H1 (cell line): ENCODE data around the gene FSIP1. TPM values are rescaled to one million over a fixed set of nuclear protein-coding genes. Genes with fewer than 3 reads are reported as not detected.

Experiments
- CTCF ChIA-PET: fragments of 300-600 bp; sonication (Branson Sonifier 250); formaldehyde crosslinking; loops from one replicate; lab custom pipeline; 2021; ENCODE audit not compliant: partially characterized antibody; lab: Charles Lee
- POLR2A ChIA-PET: fragments of 300-600 bp; sonication (Branson Sonifier 250); formaldehyde crosslinking; loops from one replicate; lab custom pipeline; 2021; ENCODE audit warnings: inconsistent platforms; ENCODE audit not compliant: partially characterized antibody; lab: Charles Lee
- DNase-seq, 2 experiments: peaks; one replicate each; pipeline versions ENCODE4 v3.0.0 to v3.0.0-alpha.2; 2010 to 2022; ENCODE audit warnings: low spot score in 2 of 2, low read depth in 1 of 2, mixed read lengths in 1 of 2
- FAIRE-seq: peaks from 2 replicates; lab custom pipeline; 2011; peaks lifted over from hg19 to GRCh38; lab: Jason Lieb, UNC
- H2AFZ ChIP-seq: 2 replicates; pipeline ENCODE4 v1.8.1; 2012; ENCODE audit warnings: low read length, inconsistent platforms
- H2AK5ac ChIP-seq: 2 replicates; pipeline ENCODE4 v1.6.1; 2013; ENCODE audit warnings: low read depth, low read length
- H2BK120ac ChIP-seq: replicated peaks from 2 replicates; pipeline ENCODE3; 2013; ENCODE audit warnings: low read depth, low read length, inconsistent platforms
- H2BK12ac ChIP-seq: 2 replicates; pipeline ENCODE4 v1.6.1; 2013; ENCODE audit warnings: low read depth, low read length
- H2BK15ac ChIP-seq: 2 replicates; pipeline ENCODE4 v1.6.1; 2013; ENCODE audit warnings: low read length
- H2BK20ac ChIP-seq: 2 replicates; pipeline ENCODE4 v1.6.1; 2013; ENCODE audit warnings: low read length
- H2BK5ac ChIP-seq: 2 replicates; pipeline ENCODE4 v1.6.1; 2013; ENCODE audit warnings: low read depth, low read length
- H3K14ac ChIP-seq: 2 replicates; pipeline ENCODE4 v1.6.1; 2013; ENCODE audit warnings: inconsistent platforms; ENCODE audit not compliant: insufficient read length
- H3K18ac ChIP-seq: 2 replicates; pipeline ENCODE4 v1.6.1; 2013; ENCODE audit warnings: low read length; ENCODE audit errors: extremely low read depth
- H3K23ac ChIP-seq: 2 replicates; pipeline ENCODE4 v1.6.1; 2013; ENCODE audit warnings: inconsistent platforms; ENCODE audit not compliant: insufficient read length
- H3K23me2 ChIP-seq: 2 replicates; pipeline ENCODE4 v1.6.1; 2013; ENCODE audit warnings: low read depth, low read length
- H3K27ac ChIP-seq: 2 replicates; pipeline ENCODE4 v1.6.1; 2011; ENCODE audit warnings: low read depth, low read length, inconsistent platforms
- H3K27me3 ChIP-seq, 4 experiments: replicated peaks in 1 of 4; 1 replicate in 1 of 4; 2 replicates in 3 of 4; pipeline versions ENCODE4 v1.6.1 to v1.8.1; 2011 to 2013; ENCODE audit warnings: low read length in 3 of 4, mild to moderate bottlenecking in 3 of 4, inconsistent platforms in 2 of 4, mixed read lengths in 2 of 4, moderate library complexity in 1 of 4; ENCODE audit not compliant: control insufficient read depth in 3 of 4, insufficient read depth in 3 of 4; ENCODE audit errors: extremely low read depth in 1 of 4
- H3K36me3 ChIP-seq, 4 experiments: 2 replicates each; pipeline versions ENCODE4 v1.6.1 to v1.8.1; 2011 to 2013; ENCODE audit warnings: mild to moderate bottlenecking in 4 of 4, low read length in 3 of 4, moderate library complexity in 2 of 4, control low read depth in 1 of 4, inconsistent platforms in 1 of 4; ENCODE audit not compliant: insufficient read depth in 4 of 4, control insufficient read depth in 2 of 4
- H3K4ac ChIP-seq: replicated peaks from 2 replicates; pipeline ENCODE3; 2013; ENCODE audit warnings: low read length, low read depth, mixed read lengths, inconsistent platforms; ENCODE audit not compliant: insufficient read length
- H3K4me1 ChIP-seq, 4 experiments: replicated peaks in 1 of 4; 1 replicate in 1 of 4; 2 replicates in 3 of 4; pipeline versions ENCODE4 v1.6.1 to v1.8.1; 2011 to 2013; ENCODE audit warnings: low read length in 3 of 4, inconsistent platforms in 2 of 4, mixed read lengths in 1 of 4; ENCODE audit not compliant: insufficient read depth in 4 of 4, control insufficient read depth in 3 of 4
- H3K4me2 ChIP-seq, 2 experiments: 2 replicates each; pipeline versions ENCODE4 v1.6.1 to v1.8.1; 2011 to 2013; ENCODE audit warnings: low read depth in 2 of 2, low read length in 2 of 2, control low read depth in 1 of 2, inconsistent platforms in 1 of 2, mild to moderate bottlenecking in 1 of 2; ENCODE audit not compliant: insufficient read depth in 1 of 2
- H3K4me3 ChIP-seq, 4 experiments: fragments of 200-600, 300-600 bp in 1 of 4; sonication (generic), shearing (Covaris generic), sonication (Bioruptor Twin) in 1 of 4; 2 replicates each; pipeline versions ENCODE4 v1.5.1 to v1.8.1; 2011 to 2016; ENCODE audit warnings: low read length in 4 of 4, low read depth in 3 of 4, control low read depth in 2 of 4, inconsistent platforms in 2 of 4, mild to moderate bottlenecking in 2 of 4, mixed read lengths in 1 of 4, moderate library complexity in 1 of 4; ENCODE audit not compliant: insufficient read depth in 2 of 4; ENCODE audit errors: extremely low read depth in 1 of 4
- H3K56ac ChIP-seq: replicated peaks from 2 replicates; pipeline ENCODE3; 2013; ENCODE audit warnings: low read depth, mild to moderate bottlenecking, mixed read lengths, low read length, inconsistent platforms; ENCODE audit not compliant: insufficient read length
- H3K79me1 ChIP-seq: 2 replicates; pipeline ENCODE4 v1.6.1; 2013; ENCODE audit warnings: low read depth, low read length, control low read depth
- H3K79me2 ChIP-seq, 2 experiments: 2 replicates each; pipeline versions ENCODE4 v1.6.1 to v1.8.1; 2012 to 2013; ENCODE audit warnings: low read length in 2 of 2, mild to moderate bottlenecking in 2 of 2, inconsistent platforms in 1 of 2; ENCODE audit not compliant: insufficient read depth in 2 of 2, control insufficient read depth in 1 of 2
- H3K9ac ChIP-seq, 4 experiments: replicated peaks in 1 of 4; 1 replicate in 1 of 4; 2 replicates in 3 of 4; pipeline versions ENCODE4 v1.6.1 to v1.8.1; 2011 to 2013; ENCODE audit warnings: low read depth in 3 of 4, low read length in 3 of 4, control low read depth in 2 of 4, mild to moderate bottlenecking in 2 of 4, moderate library complexity in 2 of 4, inconsistent platforms in 1 of 4; ENCODE audit errors: extremely low read depth in 1 of 4
- H3K9me3 ChIP-seq, 2 experiments: 2 replicates each; pipeline versions ENCODE4 v1.6.1 to v1.8.1; 2012 to 2013; ENCODE audit warnings: mild to moderate bottlenecking in 2 of 2, moderate library complexity in 2 of 2, control low read depth in 1 of 2, inconsistent platforms in 1 of 2, low read depth in 1 of 2, low read length in 1 of 2, mixed read lengths in 1 of 2; ENCODE audit not compliant: insufficient read depth in 2 of 2
- H4K20me1 ChIP-seq, 2 experiments: replicated peaks in 1 of 2; 2 replicates each; pipeline versions ENCODE3 to v1.8.1; 2011 to 2013; ENCODE audit warnings: inconsistent platforms in 2 of 2, low read length in 2 of 2, mild to moderate bottlenecking in 1 of 2; ENCODE audit not compliant: insufficient read depth in 2 of 2, control insufficient read depth in 1 of 2
- H4K5ac ChIP-seq: 2 replicates; pipeline ENCODE4 v1.6.1; 2013; ENCODE audit warnings: low read length, low read depth, mixed read lengths, inconsistent platforms; ENCODE audit not compliant: insufficient read length
- H4K8ac ChIP-seq: 2 replicates; pipeline ENCODE4 v1.8.0; 2013; ENCODE audit warnings: mild to moderate bottlenecking, moderate library complexity, low read length, inconsistent platforms; ENCODE audit not compliant: insufficient read depth; ENCODE audit errors: extremely low read depth
- H4K91ac ChIP-seq: replicated peaks from 2 replicates; pipeline ENCODE3; 2013; ENCODE audit warnings: low read length, mixed read lengths, inconsistent platforms; ENCODE audit not compliant: insufficient read length
- ASH2L ChIP-seq: fragments of 200-600, 300-600 bp; sonication (generic); IDR thresholded peaks from one replicate; pipeline ENCODE4 v1.7.1; 2017; ENCODE audit warnings: low read length
- BCL11A ChIP-seq, 2 experiments: IDR thresholded peaks; one replicate each; pipeline ENCODE4 v1.6.1; 2011; ENCODE audit warnings: low read depth in 2 of 2, low read length in 2 of 2, mild to moderate bottlenecking in 2 of 2
- CEBPB ChIP-seq: IDR thresholded peaks from 2 replicates; pipeline ENCODE4 v1.6.1; 2012; ENCODE audit warnings: low read depth, low read length
- CTCF ChIP-seq, 3 experiments: IDR thresholded peaks; 1 replicate in 2 of 3; 2 replicates in 1 of 3; pipeline versions ENCODE4 v1.5.1 to v1.6.1; 2011; ENCODE audit warnings: low read length in 3 of 3, mild to moderate bottlenecking in 3 of 3, inconsistent platforms in 2 of 3, low read depth in 1 of 3, moderate library complexity in 1 of 3; ENCODE audit not compliant: insufficient read depth in 1 of 3; ENCODE audit errors: control extremely low read depth in 1 of 3
- EP300 ChIP-seq, 2 experiments: IDR thresholded peaks; 1 replicate in 1 of 2; 2 replicates in 1 of 2; pipeline ENCODE4 v1.6.1; 2011 to 2012; ENCODE audit warnings: low read depth in 2 of 2, low read length in 2 of 2, mild to moderate bottlenecking in 2 of 2, borderline replicate concordance in 1 of 2, inconsistent platforms in 1 of 2, moderate library complexity in 1 of 2
- KDM4A ChIP-seq: IDR thresholded peaks from one replicate; pipeline ENCODE4 v1.7.1; 2012; ENCODE audit warnings: low read depth, mild to moderate bottlenecking, moderate library complexity, low read length, inconsistent platforms; ENCODE audit not compliant: severe bottlenecking
- WGBS, 2 experiments: shearing (Covaris generic) in 1 of 2; methylation state at CpG; one replicate each; pipeline versions ENCODE4 v1.1.6 to v1.1.7; 2013 to 2015; ENCODE audit warnings: low lambda C conversion rate in 2 of 2, mixed read lengths in 2 of 2, inconsistent platforms in 1 of 2, low coverage in 1 of 2, missing lambda C conversion rate in 1 of 2; ENCODE audit not compliant: insufficient replicate concordance in 2 of 2, insufficient coverage in 1 of 2, insufficient read length in 1 of 2; ENCODE audit errors: extremely low coverage in 1 of 2, missing lambda C conversion rate in 1 of 2; 5-methylcytosine and 5-hydroxymethylcytosine counted together
- polyA plus RNA-seq, 7 experiments: library from polyadenylated mRNA; depleted of rRNA in 3 of 7; stranded (reverse) in 5 of 7; unstranded in 2 of 7; fragments of >200 nt in 5 of 7; fragments of 200-250 nt in 2 of 7; gene quantifications; 1 replicate in 5 of 7; 2 replicates in 1 of 7; 4 replicates in 1 of 7; pipeline versions ENCODE4 v1.2.1 to v1.2.3, GENCODE V29; 2011 to 2013; ENCODE audit warnings: missing spikeins in 2 of 7, mixed read lengths in 2 of 7
- total RNA-seq: library from RNA; stranded (reverse); fragmentation: NEBNext Ultra II Directional; extraction: Animal tissue kit (Norgen Biotek cat#: 25700); gene quantifications from 2 replicates; pipeline ENCODE4 v1.2.1, GENCODE V29; 2021

Gene FSIP1
- total and polyA plus RNA-seq, 2 of the 8 experiments (the other 6 are each of a cell fraction or from before 2014, with no cell fraction given): 0.18 to 1.3 TPM

DNA sequence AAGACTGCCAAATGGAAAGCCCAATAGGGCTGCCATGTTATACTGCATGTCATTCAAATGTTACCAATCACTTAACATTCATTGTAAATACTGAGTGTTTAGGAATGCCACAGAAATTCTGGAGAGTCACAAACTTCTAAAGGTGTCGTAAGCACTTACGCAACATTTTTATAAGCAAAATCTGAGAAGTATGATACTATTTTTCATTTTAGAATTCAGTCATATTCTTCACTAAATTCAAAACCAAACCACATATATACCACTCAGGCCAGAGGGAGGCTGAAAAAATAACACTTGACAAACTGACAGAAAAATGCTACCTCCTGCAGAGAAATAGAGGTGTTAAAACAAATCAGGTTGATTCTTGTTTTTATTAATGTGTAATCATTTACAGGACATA is 112.0 kb downstream of the FSIP1 start:
- Histone ChIP-seq H3K4me1 (peaks cover 4 to 7% (median 6%) of the 10 kb centered on the region in 4 experiments; a peak in 6 of 7 replicates), H3K79me1 (no peaks in the 10 kb centered on the region), H3K56ac (no peak overlapping the region), H4K5ac (no peak overlapping the region), H2BK15ac (no peak overlapping the region), H2BK120ac (no peak overlapping the region), H2BK5ac (no peak overlapping the region), H3K18ac (no peak overlapping the region), H3K4me3 (no peak overlapping the region), H2AFZ (no peak overlapping the region), H4K20me1 (no peaks in the 10 kb centered on the region), H3K14ac (no peak overlapping the region), H3K9me3 (no peaks in the 10 kb centered on the region), H2BK20ac (no peak overlapping the region), H3K27ac (no peak overlapping the region), H3K9ac (no peak overlapping the region), H3K4ac (no peak overlapping the region), H3K23me2 (no peaks in the 10 kb centered on the region), H4K91ac (no peak overlapping the region), H3K79me2 (no peaks in the 10 kb centered on the region), H2AK5ac (no peak overlapping the region), H3K23ac (no peak overlapping the region), H3K36me3 (no peaks in the 10 kb centered on the region), H2BK12ac (no peak overlapping the region), H3K4me2 (no peak overlapping the region), H4K8ac (no peak overlapping the region), H3K27me3 (no peaks in the 10 kb centered on the region)
- no peak for DNase-seq
- TF ChIP-seq ASH2L: no peak
- no peak for TF ChIP-seq EP300 (IDR thresholded peaks at IDR 0.05; ENCODE audit: borderline replicate concordance in 1 of 2, low read depth in 2 of 2, low read length in 2 of 2)
- TF ChIP-seq CTCF (IDR thresholded peaks at IDR 0.05; ENCODE audit: control extremely low read depth in 1 of 3, insufficient read depth in 1 of 3, low read depth in 1 of 3, low read length in 3 of 3): no peak
- 0 out of 2 replicates have a peak, but pooled peaks have one; percentile 25 for TF ChIP-seq CEBPB
- TF ChIP-seq KDM4A: no peak
- no peak for TF ChIP-seq BCL11A (IDR thresholded peaks at IDR 0.05; ENCODE audit: low read depth in 2 of 2, low read length in 2 of 2)
- ChIA-PET CTCF (interaction anchor here (0.8 kb wide), 1 partner anchor 19 kb away, joined by 4 read pairs; no protein-coding TSS in a partner anchor), POLR2A (no interaction called here)
- no peak for FAIRE-seq
- WGBS, 2 experiments: 97% methylated on average over 2 of the region's 2 CpGs; no CpG with 5 or more reads in 1 of the 2 experiments
